GM12874 (cell line): ENCODE measurements around the gene TEX10.

Experiments used
- TF ChIP-seq, protein P1 (sequence below): IDR thresholded peaks from 2 replicates; pipeline ENCODE4 v1.5.1; 2011; ENCODE audit warnings: low read depth, mild to moderate bottlenecking, control low read depth, low read length, moderate library complexity; ENCODE audit not compliant: insufficient read depth

Gene TEX10

DNA sequence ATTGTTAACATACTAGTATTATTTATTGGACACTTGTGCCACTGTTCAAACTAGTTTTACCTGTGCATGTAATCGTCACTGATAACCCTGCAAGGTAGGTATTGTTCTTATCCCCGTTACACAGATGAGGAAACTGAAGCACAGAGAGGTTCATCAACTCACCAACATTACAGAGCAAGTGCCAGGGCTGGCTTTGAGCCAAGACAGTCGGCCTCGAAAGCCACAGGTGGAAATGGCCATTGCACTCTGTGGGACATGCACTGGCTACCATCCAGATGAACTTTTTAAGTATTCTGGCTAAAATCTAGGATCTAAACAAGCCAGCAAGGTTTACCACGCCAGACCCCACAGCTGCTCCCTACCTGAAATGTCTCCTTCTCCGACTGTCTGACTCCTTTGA lies 57.9 kb downstream of the TEX10 start:
- TF ChIP-seq, protein P1, sequence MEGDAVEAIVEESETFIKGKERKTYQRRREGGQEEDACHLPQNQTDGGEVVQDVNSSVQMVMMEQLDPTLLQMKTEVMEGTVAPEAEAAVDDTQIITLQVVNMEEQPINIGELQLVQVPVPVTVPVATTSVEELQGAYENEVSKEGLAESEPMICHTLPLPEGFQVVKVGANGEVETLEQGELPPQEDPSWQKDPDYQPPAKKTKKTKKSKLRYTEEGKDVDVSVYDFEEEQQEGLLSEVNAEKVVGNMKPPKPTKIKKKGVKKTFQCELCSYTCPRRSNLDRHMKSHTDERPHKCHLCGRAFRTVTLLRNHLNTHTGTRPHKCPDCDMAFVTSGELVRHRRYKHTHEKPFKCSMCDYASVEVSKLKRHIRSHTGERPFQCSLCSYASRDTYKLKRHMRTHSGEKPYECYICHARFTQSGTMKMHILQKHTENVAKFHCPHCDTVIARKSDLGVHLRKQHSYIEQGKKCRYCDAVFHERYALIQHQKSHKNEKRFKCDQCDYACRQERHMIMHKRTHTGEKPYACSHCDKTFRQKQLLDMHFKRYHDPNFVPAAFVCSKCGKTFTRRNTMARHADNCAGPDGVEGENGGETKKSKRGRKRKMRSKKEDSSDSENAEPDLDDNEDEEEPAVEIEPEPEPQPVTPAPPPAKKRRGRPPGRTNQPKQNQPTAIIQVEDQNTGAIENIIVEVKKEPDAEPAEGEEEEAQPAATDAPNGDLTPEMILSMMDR, result no peak

DNA sequence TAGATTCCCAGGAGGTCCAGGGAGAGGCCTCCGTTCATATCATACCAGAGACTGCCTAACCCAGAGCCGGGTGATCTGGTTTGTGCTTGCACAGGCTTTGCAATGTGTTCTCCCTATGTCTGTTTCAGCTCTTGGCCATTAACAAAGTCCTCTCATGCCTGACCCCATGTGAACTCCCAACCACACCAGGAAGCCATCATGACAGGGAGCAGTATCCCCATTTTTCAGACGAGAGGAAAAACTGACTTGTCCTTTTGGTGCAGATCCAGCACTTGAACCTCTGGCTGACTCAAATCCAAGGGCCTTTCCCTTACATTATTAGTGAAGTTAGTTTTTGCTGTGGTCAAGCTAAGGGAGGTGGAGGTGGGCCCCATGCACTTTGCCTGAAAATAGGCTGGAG lies 58.4 kb downstream of the TEX10 start:
- TF ChIP-seq, protein P1, result no peak

DNA sequence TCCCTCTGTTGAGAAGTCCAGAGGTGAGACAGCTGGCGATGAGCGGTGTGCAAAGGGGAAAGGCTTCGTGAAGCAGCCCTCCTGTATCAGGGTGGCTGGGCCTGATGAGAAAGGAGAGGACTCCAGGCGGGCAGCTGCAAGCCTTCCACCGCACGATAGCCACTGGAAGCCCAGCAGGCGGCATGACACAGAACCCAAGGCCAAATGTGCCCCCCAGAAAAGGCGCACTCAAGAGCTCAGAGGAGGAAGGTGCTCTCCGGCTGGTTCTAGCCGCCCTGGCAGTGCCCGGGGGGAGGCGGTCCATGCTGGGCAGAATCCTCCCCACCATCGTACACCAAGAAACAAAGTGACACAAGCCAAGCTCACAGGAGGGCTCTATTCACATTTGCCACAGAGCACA lies 60.3 kb downstream of the TEX10 start:
- TF ChIP-seq, protein P1, result no peak

DNA sequence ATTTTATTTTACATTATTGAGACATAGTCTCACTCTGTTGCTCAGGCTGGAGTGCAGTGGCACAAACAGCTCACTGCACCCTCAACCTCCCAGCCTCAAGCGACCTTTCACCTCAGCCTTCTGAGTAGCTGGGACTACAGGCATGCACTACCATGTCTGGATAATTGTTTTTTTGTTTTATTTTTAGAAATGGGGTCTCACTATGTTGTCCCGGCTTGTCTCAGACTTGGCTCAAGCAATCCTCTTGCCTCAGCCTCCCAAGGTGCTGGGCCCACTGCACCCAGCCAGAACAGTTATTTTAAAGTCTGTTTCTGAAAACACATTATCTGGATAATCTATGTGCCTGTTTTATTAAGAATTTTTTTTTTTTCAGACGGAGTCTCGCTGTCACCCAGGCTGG lies 62.0 kb downstream of the TEX10 start:
- TF ChIP-seq, protein P1, result no peak

DNA sequence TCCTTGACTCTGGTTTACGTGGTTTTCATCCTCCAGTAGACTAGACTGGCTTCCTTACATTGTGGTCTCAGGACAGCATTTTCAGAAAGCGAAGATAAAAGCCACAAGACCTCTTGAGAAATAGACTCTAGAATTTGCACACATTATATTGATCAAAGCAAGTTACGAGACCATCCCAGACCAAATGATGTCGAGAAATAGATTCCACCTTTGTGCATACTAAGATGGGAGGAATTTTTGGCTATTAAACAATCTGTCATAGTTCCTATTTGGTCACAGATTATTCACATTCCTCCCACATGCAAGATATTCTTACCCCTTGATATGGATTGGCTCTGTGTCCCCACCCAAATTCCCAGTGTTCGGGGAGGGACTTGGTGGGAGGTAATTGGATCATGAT lies 65.6 kb downstream of the TEX10 start:
- TF ChIP-seq, protein P1, result no peak

DNA sequence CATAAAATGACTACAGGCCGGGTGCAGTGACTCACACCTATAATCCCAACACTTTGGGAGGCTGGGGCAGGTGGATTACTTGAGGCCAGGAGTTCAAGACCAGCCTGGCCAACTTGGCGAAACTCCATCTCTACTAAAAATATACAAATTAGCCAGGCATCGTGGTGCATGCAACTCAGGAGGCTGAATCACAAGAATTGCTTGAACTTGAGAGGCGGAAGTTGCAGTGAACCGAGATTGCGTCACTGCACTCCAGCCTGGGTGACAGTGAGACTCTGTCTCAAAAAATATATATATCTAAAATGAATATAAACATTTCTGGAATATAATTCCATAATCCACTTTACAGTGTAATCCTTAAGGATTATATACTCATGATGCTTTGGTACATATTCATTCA lies 66.5 kb downstream of the TEX10 start:
- TF ChIP-seq, protein P1, result no peak

DNA sequence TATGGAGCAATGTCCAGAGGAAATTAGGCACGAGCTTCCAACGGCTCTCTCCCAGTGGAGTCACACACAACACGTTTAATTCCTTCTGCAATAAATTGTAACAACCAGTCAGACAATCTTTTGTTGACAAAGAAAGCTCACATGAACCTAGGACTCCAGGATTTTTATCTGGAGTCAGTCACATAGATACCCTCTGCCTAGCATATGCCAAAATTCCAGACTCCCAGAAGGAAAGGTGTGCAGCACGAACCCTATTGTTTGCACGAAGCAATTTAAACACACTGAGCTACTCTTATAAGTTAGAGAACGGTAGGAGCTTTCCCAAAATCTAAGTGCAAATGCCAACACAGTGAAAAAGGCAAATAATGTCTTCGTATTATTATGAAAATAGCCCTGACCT lies 67.1 kb downstream of the TEX10 start:
- TF ChIP-seq, protein P1, result no peak

DNA sequence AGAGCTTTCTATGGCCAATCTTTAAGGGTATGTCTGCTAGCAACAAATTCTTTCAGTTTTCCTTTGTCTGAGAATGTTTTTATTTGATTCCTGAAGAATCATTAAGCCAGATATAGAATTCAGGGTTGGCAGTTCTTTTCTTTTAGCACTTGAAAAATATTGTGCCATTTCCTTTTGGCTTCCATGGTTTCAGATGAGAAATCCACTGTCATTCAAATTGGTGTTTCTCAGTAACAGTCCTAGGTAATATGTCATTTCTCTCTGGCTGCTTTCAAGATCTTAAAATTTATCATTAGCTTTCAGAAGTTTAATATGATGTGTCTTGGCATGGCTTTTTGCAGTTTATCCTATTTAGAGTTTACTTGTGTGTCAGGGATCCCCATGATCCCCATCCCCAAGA lies 67.7 kb downstream of the TEX10 start:
- TF ChIP-seq, protein P1, result no peak
